HuH-7 (cell line): ENCODE measurements around the gene TUBB4A.
"Not testable (repeated sequence)": the region's sequence is repeated elsewhere in the genome, so short reads cannot be mapped to it uniquely, and the experiment has no call there.

Experiments
- DNase-seq: peaks from one replicate; pipeline ENCODE4 v3.0.0; 2011; ENCODE audit warnings: low spot score

Gene TUBB4A

GRCh38 chr19:6501740-6502648 is at the start of gene TUBB4A:
TSS of gene TUBB4A (minus strand) at chr19:6502309. CDS start at chr19:6502212, 97 bp downstream.
- peak; percentile 56 for DNase-seq

- DNase-seq = no peak
Measured at GRCh38 chr19:6551091-6551490, 49.0 kb upstream of the TUBB4A start.

GRCh38 chr19:6550679-6551078 is 48.6 kb upstream of the TUBB4A start:
- not testable (repeated sequence) for DNase-seq

GRCh38 chr19:6543866-6544347 is 41.8 kb upstream of the TUBB4A start:
- DNase-seq = no peak

- DNase-seq = no peak
Measured at GRCh38 chr19:6540918-6541689, 39.0 kb upstream of the TUBB4A start.

- no peak for DNase-seq
Measured at GRCh38 chr19:6539514-6539913, 37.4 kb upstream of the TUBB4A start.

GRCh38 chr19:6535558-6536137 is 33.5 kb upstream of the TUBB4A start:
- DNase-seq = no peak

GRCh38 chr19:6534451-6535093 is 32.5 kb upstream of the TUBB4A start:
- no peak for DNase-seq

- no peak for DNase-seq
Measured at GRCh38 chr19:6533746-6534418, 31.8 kb upstream of the TUBB4A start.

GRCh38 chr19:6533000-6533328 is 30.9 kb upstream of the TUBB4A start:
- DNase-seq = no peak

- no peak for DNase-seq
Measured at GRCh38 chr19:6532244-6532999, 30.3 kb upstream of the TUBB4A start.

GRCh38 chr19:6531956-6532243 is 29.8 kb upstream of the TUBB4A start:
- no peak for DNase-seq

GRCh38 chr19:6531163-6531955 is 29.2 kb upstream of the TUBB4A start:
- DNase-seq = no peak

GRCh38 chr19:6530386-6531162 is 28.5 kb upstream of the TUBB4A start, which contains the start of gene TNFSF9:
TSS of gene TNFSF9 (plus strand) at chr19:6531026. CDS start at chr19:6531037, 11 bp downstream.
- DNase-seq = peak; percentile 90

GRCh38 chr19:6529937-6530385 is 27.9 kb upstream of the TUBB4A start:
- no peak for DNase-seq

- no peak for DNase-seq
Measured at GRCh38 chr19:6529351-6529750, 27.2 kb upstream of the TUBB4A start.

GRCh38 chr19:6528544-6529121 is 26.5 kb upstream of the TUBB4A start:
- DNase-seq = peak; percentile 64

- no peak for DNase-seq
Measured at GRCh38 chr19:6527893-6528543, 25.9 kb upstream of the TUBB4A start.
